GM18858 (cell line): Measurements from ENCODE around the gene LCE2A.
"Not testable (repeated sequence)": the region's sequence is repeated elsewhere in the genome, so short reads cannot be mapped to it uniquely, and the experiment has no call there.

Source experiments
- ATAC-seq: cut with Tn5 transposase; IDR thresholded peaks from one replicate; pipeline ENCODE4 v1.9.1; 2021; ENCODE audit not compliant: unreplicated experiment

The LCE2A gene, protein sequence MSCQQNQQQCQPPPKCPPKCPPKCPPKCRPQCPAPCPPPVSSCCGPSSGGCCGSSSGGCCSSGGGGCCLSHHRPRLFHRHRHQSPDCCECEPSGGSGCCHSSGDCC

DNA sequence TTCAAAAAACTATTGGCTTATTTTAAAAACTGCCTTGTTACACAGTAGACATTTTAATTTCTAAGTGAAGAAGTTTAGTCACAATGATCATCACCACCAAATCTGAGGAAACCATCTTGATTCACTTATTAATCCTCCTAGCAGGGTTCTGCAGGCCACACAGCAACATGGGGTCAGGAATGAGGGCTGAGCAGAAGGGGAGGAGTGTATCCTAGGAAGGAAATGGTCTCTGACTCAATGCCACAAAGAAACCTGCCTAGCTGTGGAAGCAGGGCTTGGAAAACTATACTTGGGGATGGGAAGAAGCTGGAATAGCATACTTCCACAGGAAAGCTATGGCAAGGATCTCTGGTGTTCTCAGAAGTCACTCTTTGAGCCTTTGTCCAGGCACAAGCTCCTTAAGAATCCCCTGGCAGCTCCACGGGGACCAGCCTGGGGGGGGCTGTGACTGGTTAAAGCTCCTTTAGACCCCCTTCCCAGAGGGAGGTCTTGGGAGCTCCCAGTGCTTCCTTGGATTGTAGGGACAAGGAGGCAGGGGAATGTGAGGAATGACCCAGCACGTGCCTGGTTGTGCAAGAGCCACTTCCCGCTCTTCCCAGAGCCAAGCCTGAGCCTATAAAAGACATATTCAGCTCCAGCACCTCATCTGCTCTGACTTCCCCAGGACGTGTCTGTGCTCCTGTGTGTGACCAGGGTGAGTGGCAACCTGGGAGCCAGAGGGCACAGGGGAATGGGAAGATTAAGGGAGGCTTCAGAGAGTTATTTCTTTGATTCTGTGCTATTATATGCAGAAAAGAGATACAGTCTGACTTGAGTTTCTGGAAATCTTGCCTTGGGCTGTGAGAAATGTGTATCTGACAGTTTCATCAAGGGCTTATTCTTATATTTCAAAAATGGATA is at the start of gene LCE2A:
Gene LCE2A, plus strand, starts transcription at position 645 of the 900 bp plus-strand sequence. CDS start 557 bp downstream, outside the sequence.
- no peak for ATAC-seq

DNA sequence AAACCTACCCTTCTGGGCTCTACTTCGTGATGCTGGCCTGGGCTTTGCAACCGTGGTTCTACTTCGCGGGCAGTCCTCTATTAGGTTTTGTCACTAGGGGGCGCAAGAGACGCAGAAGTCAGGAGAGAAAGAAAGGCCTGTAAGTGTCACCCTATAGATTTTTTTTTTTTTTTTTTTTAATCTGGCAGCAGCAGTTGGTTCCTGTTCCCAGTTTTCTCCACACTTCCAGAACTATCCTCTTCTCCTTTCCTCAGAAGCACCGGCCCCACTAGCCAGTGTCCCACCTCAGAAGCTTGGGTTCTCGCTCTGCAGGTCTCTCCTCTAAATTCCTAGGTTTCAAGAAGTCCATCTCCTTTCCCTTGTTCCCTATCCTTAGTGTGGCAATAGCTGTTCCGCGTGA is 44.0 kb upstream of the LCE2A start:
- ATAC-seq: no peak

GRCh38 chr1:152656459-152656858 is 41.7 kb upstream of the LCE2A start:
- ATAC-seq: no peak

DNA sequence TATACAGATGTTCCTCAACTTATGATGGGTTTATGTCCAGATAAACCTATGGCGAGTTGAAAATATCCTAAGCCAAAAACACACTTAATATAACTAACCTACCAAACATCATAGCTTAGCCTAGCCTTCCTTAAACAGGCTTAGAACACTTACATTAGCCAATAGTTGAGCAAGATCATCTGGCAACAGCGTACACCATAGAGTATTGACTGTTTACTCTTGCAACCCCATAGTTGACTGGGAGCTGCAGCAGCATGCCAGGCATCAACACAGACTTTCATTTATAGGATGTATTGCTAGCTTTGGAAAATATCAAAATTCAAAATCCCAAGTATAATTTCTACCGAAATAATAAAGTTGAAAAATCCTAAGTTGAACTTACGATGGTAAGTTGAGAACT is 40.5 kb upstream of the LCE2A start:
- no peak for ATAC-seq

DNA sequence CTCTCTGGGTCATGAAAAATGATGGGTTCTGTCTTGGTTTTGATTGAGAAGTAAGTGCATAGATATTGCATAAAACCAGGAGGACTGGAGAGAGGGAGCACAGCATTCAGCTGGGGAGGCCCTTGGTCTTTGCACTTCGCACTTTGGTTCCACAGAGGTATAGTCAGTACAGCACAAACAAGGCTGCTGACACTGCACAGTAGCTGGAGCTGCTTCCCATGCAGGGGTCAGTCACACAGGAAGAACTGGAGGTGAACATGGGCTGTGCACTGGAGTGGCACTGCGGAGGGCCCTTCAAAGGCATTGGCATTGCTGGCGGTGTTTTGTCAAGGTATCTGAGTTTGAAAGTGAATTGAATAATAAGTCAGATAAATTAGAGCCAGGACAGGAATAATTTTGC is 39.5 kb upstream of the LCE2A start:
- ATAC-seq: no peak

GRCh38 chr1:152663098-152663497 is 35.0 kb upstream of the LCE2A start, which contains the start of gene LCE2D:
Gene LCE2D (plus strand): TSS chr1:152663380. CDS start chr1:152664106, 726 bp downstream.
- ATAC-seq: no peak

- not testable (repeated sequence) for ATAC-seq
These were observed 32.0 kb upstream of the LCE2A start for GRCh38 chr1:152666171-152666570.

GRCh38 chr1:152667648-152668047 is 30.5 kb upstream of the LCE2A start:
- ATAC-seq: no peak

- no peak for ATAC-seq
These were observed 25.1 kb upstream of the LCE2A start for GRCh38 chr1:152673016-152673415.

DNA sequence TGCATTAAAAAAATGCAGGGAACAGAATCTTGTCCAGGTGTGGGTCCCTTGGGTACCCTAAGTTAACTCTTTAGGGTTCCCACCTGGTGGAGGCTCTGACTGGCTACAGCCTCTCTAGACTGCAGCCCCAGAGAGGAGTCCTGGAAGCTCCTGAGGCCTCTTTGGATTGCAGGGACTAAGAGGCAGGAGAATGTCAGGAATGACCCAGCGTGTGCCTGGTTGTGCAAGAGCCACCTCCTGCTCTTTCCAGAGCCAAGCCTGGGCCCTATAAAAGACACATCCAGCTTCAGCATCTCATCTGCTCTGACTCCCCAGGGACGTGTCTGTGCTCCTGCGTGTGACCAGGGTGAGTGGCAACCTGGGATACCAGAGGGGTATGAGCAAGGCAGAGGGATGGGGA is 23.2 kb upstream of the LCE2A start, which contains the start of gene LCE2C:
Gene LCE2C, plus strand, starts transcription at position 297 of the 400 bp plus-strand sequence. CDS start 737 bp downstream, outside the sequence.
- not testable (repeated sequence) for ATAC-seq

- ATAC-seq: no peak
These were observed 18.7 kb upstream of the LCE2A start for GRCh38 chr1:152679459-152679858.

DNA sequence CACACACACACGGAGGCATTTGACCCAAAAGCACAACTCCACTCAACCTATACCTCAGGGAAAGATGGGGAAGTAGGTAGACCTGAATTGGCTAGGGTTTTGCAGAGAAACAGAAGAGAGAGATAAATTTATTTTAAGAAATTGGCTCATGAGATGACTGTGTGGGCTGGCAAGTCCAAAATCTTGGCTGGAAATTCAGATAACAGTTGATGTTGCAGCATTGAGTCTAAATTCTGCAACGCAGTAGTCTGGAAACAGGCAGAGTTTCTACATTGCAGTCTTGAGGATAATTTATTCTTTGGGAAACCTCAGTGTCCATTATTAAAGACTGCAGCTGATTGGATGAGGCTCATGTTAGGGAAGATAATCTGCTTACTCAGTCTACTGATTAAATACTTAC is 16.5 kb upstream of the LCE2A start:
- no peak for ATAC-seq

- no peak for ATAC-seq
These were observed 14.3 kb upstream of the LCE2A start for GRCh38 chr1:152683846-152684245.

DNA sequence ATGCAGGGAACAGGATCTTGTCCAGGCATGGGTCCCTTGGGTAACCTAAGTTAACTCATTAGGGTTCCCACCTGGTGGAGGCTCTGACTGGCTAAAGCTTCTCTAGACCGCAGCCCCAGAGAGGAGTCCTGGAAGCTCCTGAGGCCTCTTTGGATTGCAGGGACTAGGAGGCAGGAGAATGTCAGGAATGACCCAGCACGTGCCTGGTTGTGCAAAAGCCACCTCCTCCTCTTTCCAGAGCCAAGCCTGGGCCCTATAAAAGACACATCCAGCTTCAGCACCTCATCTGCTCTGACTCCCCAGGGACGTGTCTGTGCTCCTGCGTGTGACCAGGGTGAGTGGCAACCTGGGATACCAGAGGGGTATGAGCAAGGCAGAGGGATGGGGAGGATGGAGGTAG is 12.3 kb upstream of the LCE2A start, which contains the start of gene LCE2B:
Gene LCE2B, plus strand, starts transcription at position 301 of the 400 bp plus-strand sequence. CDS start 721 bp downstream, outside the sequence.
- ATAC-seq: not testable (repeated sequence)

DNA sequence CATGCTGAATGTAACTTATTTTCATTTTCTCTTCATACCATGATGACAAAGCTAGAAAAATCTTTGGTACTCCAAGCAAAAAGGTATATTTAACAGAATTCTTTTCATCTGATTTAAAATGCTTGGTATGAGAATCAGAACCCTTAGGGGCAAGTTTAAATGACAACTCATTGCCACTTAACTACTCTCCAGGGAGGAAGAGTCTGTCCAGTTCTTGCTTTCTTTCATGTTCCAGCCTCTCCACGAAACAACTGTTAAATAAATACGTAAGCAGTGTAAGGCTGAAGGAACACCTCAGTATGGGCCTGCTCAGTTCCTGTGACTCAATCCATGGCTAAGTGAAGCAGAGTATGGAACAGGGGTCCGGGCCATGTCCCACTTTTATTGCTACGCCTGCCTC is 1.6 kb downstream of the LCE2A start:
- no peak for ATAC-seq

GRCh38 chr1:152707860-152708259 is 9.7 kb downstream of the LCE2A start, which contains the start of gene LCE4A:
Gene LCE4A (plus strand): TSS chr1:152708160. CDS start chr1:152709076, 916 bp downstream.
- ATAC-seq: no peak

GRCh38 chr1:152718238-152718637 is 20.1 kb downstream of the LCE2A start:
- ATAC-seq: no peak

DNA sequence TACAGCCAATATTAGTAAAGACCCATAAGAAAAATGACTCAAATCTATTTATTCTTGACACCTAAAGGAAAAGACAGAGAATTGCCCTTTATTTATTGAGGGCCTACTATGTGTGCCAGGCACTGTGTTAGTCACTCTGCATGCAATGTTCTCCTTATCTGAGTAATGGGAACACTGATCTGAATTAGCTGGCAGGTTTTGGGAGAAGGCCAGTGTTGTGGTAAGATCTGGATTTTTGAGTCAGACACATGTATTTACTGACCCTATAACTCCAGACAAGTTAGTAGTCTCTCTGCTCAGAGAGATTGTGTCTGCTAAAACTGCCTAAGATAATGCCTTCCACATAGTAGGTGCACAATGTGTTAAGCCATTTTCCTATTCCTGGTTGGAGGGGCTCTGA is 27.1 kb downstream of the LCE2A start:
- no peak for ATAC-seq

DNA sequence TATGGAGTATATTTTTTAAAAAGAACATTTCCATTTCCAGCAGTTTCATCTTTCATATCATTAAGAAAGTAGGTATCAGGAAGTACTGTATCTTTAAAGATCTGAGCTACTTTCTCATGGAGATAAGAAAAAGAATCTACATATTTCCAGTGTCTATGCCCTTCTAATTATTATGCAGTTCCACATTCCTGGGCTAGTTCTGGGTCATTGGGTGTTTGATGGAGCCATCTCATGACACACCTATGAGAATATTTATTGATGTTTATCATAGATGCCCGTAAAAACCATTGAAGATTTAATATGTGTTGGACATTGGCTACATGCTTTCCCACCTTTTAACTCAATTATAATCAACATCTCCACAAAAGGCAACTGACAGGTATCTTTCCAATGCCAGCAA is 30.8 kb downstream of the LCE2A start:
- ATAC-seq: no peak

DNA sequence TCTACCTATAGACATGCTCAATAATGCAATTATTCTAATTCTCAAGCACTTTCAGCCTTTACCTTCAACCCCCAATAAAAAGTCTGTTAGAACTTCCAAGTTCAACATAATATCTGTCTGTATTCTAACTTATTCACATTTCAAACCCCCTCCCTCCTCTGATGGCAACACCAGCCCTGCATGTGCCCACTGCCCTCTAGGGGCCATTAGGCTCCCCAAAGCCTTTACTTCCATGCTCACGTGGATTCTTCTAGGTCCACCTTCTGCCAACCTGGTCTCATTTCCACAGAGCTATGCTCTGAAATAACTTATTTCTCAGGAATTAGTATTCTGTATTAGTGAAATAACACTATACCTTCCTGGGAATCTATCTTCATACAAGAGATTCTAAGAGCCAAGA is 37.5 kb downstream of the LCE2A start:
- no peak for ATAC-seq

- no peak for ATAC-seq
These were observed 39.9 kb downstream of the LCE2A start for GRCh38 chr1:152737997-152738396.

GRCh38 chr1:152739841-152740240 is 41.7 kb downstream of the LCE2A start:
- ATAC-seq: no peak
